Measurements from ENCODE around the gene COL1A1.

The COL1A1 gene

GRCh38 chr17:50151041-50151936 lies 50.1 kb downstream of the COL1A1 start:
- H3K4me3 ChIP-seq (ENCODE audit: low read depth, low read length), result peak overlapping the region; percentile 77
- CTCF ChIA-PET, result interaction anchor here (1.0 to 11.9 kb wide), 16 partner anchors 9 to 144 kb away, joined by 4 to 143 read pairs (median 8); partner anchors contain the start of genes PDK2, SAMD14 and SGCA
- peak; percentile 81 for TF ChIP-seq CTCF (IDR thresholded peaks at IDR 0.05; ENCODE audit: insufficient read depth, low read length, missing control alignments)
- POLR2A ChIA-PET, result interaction anchor here (0.6 to 2.1 kb wide), 9 partner anchors 9 to 142 kb away, joined by 3 to 25 read pairs (median 4); partner anchors contain the start of genes COL1A1 and SAMD14
- DNase-seq (ENCODE audit: low read depth, low spot score), result no peak

GRCh38 chr17:50150354-50151040 lies 50.9 kb downstream of the COL1A1 start, which contains the start of gene PPP1R9B:
Gene PPP1R9B (minus strand): TSS chr17:50150677. CDS start chr17:50150513, 164 bp downstream.
- ChIA-PET CTCF (interaction anchor here (1.0 to 11.9 kb wide), 11 partner anchors 11 to 145 kb away, joined by 3 to 143 read pairs (median 11); no protein-coding TSS in a partner anchor), POLR2A (interaction anchor here (0.7 to 2.1 kb wide), 3 partner anchors 50 to 54 kb away, joined by 3 to 6 read pairs (median 3); no protein-coding TSS in a partner anchor)
- no peak for DNase-seq (ENCODE audit: low read depth, low spot score)
- peak within 1 kb of the TSS; percentile 77 for H3K4me3 ChIP-seq (ENCODE audit: low read depth, low read length)
- no peak for TF ChIP-seq CTCF (IDR thresholded peaks at IDR 0.05; ENCODE audit: insufficient read depth, low read length, missing control alignments)

GRCh38 chr17:50149417-50150353 lies 51.7 kb downstream of the COL1A1 start:
- ChIA-PET POLR2A (interaction anchor here (0.7 to 1.3 kb wide), 3 partner anchors 13 to 52 kb away, joined by 3 read pairs; no protein-coding TSS in a partner anchor), CTCF (interaction anchor here (0.9 to 11.9 kb wide), 14 partner anchors 9 to 146 kb away, joined by 3 to 143 read pairs (median 4); partner anchors contain the start of gene SAMD14)
- H3K4me3 ChIP-seq (ENCODE audit: low read depth, low read length), result peak overlapping the region; percentile 77

GRCh38 chr17:50149091-50149416 lies 52.4 kb downstream of the COL1A1 start:
- no peak for TF ChIP-seq CTCF (IDR thresholded peaks at IDR 0.05; ENCODE audit: insufficient read depth, low read length, missing control alignments)
- CTCF ChIA-PET, result interaction anchor here (1.1 to 11.9 kb wide), 11 partner anchors 9 to 147 kb away, joined by 3 to 143 read pairs (median 4); partner anchors contain the start of gene SAMD14
- POLR2A ChIA-PET, result interaction anchor here (0.7 to 1.3 kb wide), 2 partner anchors 12 to 61 kb away, joined by 3 read pairs; no protein-coding TSS in a partner anchor
- no peak for DNase-seq (ENCODE audit: low read depth, low spot score)
- H3K4me3 ChIP-seq (ENCODE audit: low read depth, low read length), result peak overlapping the region; percentile 77

More at GRCh38 chr17:50149417-50150353, 51.7 kb downstream of the COL1A1 start:
- TF ChIP-seq CTCF (IDR thresholded peaks at IDR 0.05; ENCODE audit: insufficient read depth, low read length, missing control alignments), result no peak
- no peak for DNase-seq (ENCODE audit: low read depth, low spot score)

- POLR2A ChIA-PET, result interaction anchor here (0.5 to 1.3 kb wide), 4 partner anchors 12 to 62 kb away, joined by 3 to 5 read pairs (median 4); partner anchors contain the start of gene COL1A1
- peak overlapping the region; percentile 77 for H3K4me3 ChIP-seq (ENCODE audit: low read depth, low read length)
- TF ChIP-seq CTCF (IDR thresholded peaks at IDR 0.05; ENCODE audit: insufficient read depth, low read length, missing control alignments), result peak; percentile 60
- no peak for DNase-seq (ENCODE audit: low read depth, low spot score)
- CTCF ChIA-PET, result interaction anchor here (0.7 to 11.9 kb wide), 18 partner anchors 9 to 147 kb away, joined by 3 to 143 read pairs (median 4); partner anchors contain the start of genes SAMD14 and SGCA
Observed at GRCh38 chr17:50148226-50149090, 53.0 kb downstream of the COL1A1 start.
